HEK293 (cell line): Measurements from ENCODE around the gene PPP4C.
A peak's percentile ranks its signal among the peaks of the same experiment; 100 is the strongest.

Source experiments
- CTCF ChIA-PET: fragments of 350-600 bp; formaldehyde crosslinking; extraction: SDS; loops from one replicate; lab custom pipeline; 2021; ENCODE audit warnings: antibody characterized with exemption; lab: Yijun Ruan, JAX
- POLR2A ChIA-PET: fragments of 300-600 bp; formaldehyde crosslinking; extraction: SDS; loops from one replicate; lab custom pipeline; 2020; ENCODE audit warnings: antibody characterized with exemption, inconsistent platforms; lab: Yijun Ruan, JAX
- H3K27ac ChIP-seq: fragments of 200-500 bp; sonication (Bioruptor generic); 2 replicates; pipeline ENCODE4 v1.5.1; 2014; ENCODE audit warnings: low read depth, low read length, control low read depth, inconsistent platforms; ENCODE audit errors: extremely low read depth
- H3K36me3 ChIP-seq, 2 experiments: fragments of 200-500 bp in 1 of 2; sonication (Bioruptor generic) in 1 of 2; 1 replicate in 1 of 2; 2 replicates in 1 of 2; pipeline ENCODE4 v1.5.1; 2014 to 2017; ENCODE audit warnings: inconsistent platforms in 2 of 2, low read length in 2 of 2; ENCODE audit not compliant: control insufficient read depth in 2 of 2, insufficient read depth in 1 of 2
- H3K4me1 ChIP-seq: fragments of 200-500 bp; sonication (Bioruptor generic); 2 replicates; pipeline ENCODE4 v1.5.1; 2014; ENCODE audit warnings: mild to moderate bottlenecking, low read length, inconsistent platforms; ENCODE audit not compliant: control insufficient read depth, insufficient read depth
- H3K4me3 ChIP-seq: 2 replicates; pipeline ENCODE4 v1.5.1; 2011; ENCODE audit warnings: low read depth, mild to moderate bottlenecking, control low read depth, low read length, moderate library complexity
- H3K9me3 ChIP-seq: fragments of 200-500 bp; sonication (Bioruptor generic); 2 replicates; pipeline ENCODE4 v1.5.1; 2014; ENCODE audit warnings: low read depth, low read length, inconsistent platforms; ENCODE audit not compliant: control insufficient read depth, insufficient read depth
- GLI4 ChIP-seq: fragments of 450-650 bp; formaldehyde crosslinking; IDR thresholded peaks from 2 replicates; pipeline ENCODE4 v1.5.1; 2016; ENCODE audit warnings: missing biosample characterization, missing genetic modification characterization
- INSM2 ChIP-seq: fragments of 450-650 bp; formaldehyde crosslinking; IDR thresholded peaks from 2 replicates; pipeline ENCODE4 v1.5.1; 2016; ENCODE audit warnings: missing biosample characterization, missing genetic modification characterization
- KLF1 ChIP-seq: fragments of 450-650 bp; formaldehyde crosslinking; IDR thresholded peaks from 2 replicates; pipeline ENCODE4 v1.5.1; 2016; ENCODE audit warnings: missing biosample characterization, missing genetic modification characterization
- KLF9 ChIP-seq: fragments of 450-650 bp; formaldehyde crosslinking; IDR thresholded peaks from 2 replicates; pipeline ENCODE4 v1.5.1; 2016; ENCODE audit warnings: missing biosample characterization, missing genetic modification characterization, low read depth
- OVOL3 ChIP-seq: fragments of 450-650 bp; formaldehyde crosslinking; IDR thresholded peaks from 2 replicates; pipeline ENCODE4 v1.5.1; 2016; ENCODE audit warnings: missing biosample characterization, missing genetic modification characterization
- PRDM1 ChIP-seq: fragments of 450-650 bp; formaldehyde crosslinking; IDR thresholded peaks from 2 replicates; pipeline ENCODE4; 2016; ENCODE audit warnings: missing biosample characterization, missing genetic modification characterization
- SP3 ChIP-seq: fragments of 450-650 bp; formaldehyde crosslinking; IDR thresholded peaks from 2 replicates; pipeline ENCODE4 v1.5.1; 2016; ENCODE audit warnings: missing biosample characterization, missing genetic modification characterization
- SP7 ChIP-seq: fragments of 450-650 bp; formaldehyde crosslinking; IDR thresholded peaks from 2 replicates; pipeline ENCODE4 v1.5.1; 2016; ENCODE audit warnings: missing biosample characterization, missing genetic modification characterization
- ZBTB20 ChIP-seq: fragments of 450-650 bp; formaldehyde crosslinking; IDR thresholded peaks from 2 replicates; pipeline ENCODE4 v1.5.1; 2016; ENCODE audit warnings: missing biosample characterization, missing genetic modification characterization
- ZBTB7A ChIP-seq: fragments of 450-650 bp; formaldehyde crosslinking; IDR thresholded peaks from 2 replicates; pipeline ENCODE4 v1.5.1; 2016; ENCODE audit warnings: low read depth, missing biosample characterization, missing genetic modification characterization
- ZFHX2 ChIP-seq: fragments of 450-650 bp; formaldehyde crosslinking; conservative IDR thresholded peaks from 2 replicates; pipeline ENCODE4 v1.5.1; 2016; ENCODE audit warnings: missing biosample characterization, missing genetic modification characterization
- ZIC2 ChIP-seq: fragments of 450-650 bp; formaldehyde crosslinking; IDR thresholded peaks from 2 replicates; pipeline ENCODE4 v1.5.1; 2016; ENCODE audit warnings: missing biosample characterization, missing genetic modification characterization
- ZNF133 ChIP-seq: fragments of 450-650 bp; formaldehyde crosslinking; IDR thresholded peaks from 2 replicates; pipeline ENCODE4 v1.5.1; 2016; ENCODE audit warnings: missing biosample characterization, missing genetic modification characterization
- ZNF146 ChIP-seq: fragments of 450-650 bp; formaldehyde crosslinking; IDR thresholded peaks from 2 replicates; pipeline ENCODE4 v1.5.1; 2016; ENCODE audit warnings: missing biosample characterization, missing genetic modification characterization
- ZNF155 ChIP-seq: fragments of 450-650 bp; formaldehyde crosslinking; IDR thresholded peaks from 2 replicates; pipeline ENCODE4 v1.5.1; 2016; ENCODE audit warnings: missing biosample characterization, missing genetic modification characterization
- ZNF157 ChIP-seq: fragments of 450-650 bp; formaldehyde crosslinking; IDR thresholded peaks from 2 replicates; pipeline ENCODE4 v1.5.1; 2016; ENCODE audit warnings: missing biosample characterization, missing genetic modification characterization
- ZNF16 ChIP-seq: fragments of 450-650 bp; formaldehyde crosslinking; IDR thresholded peaks from 2 replicates; pipeline ENCODE4 v1.5.1; 2016; ENCODE audit warnings: low read depth, missing biosample characterization, missing genetic modification characterization
- ZNF169 ChIP-seq: fragments of 450-650 bp; formaldehyde crosslinking; IDR thresholded peaks from 2 replicates; pipeline ENCODE4 v1.5.1; 2016; ENCODE audit warnings: missing biosample characterization, missing genetic modification characterization
- ZNF202 ChIP-seq: fragments of 450-650 bp; formaldehyde crosslinking; IDR thresholded peaks from 2 replicates; pipeline ENCODE4 v1.5.1; 2016; ENCODE audit warnings: missing biosample characterization, missing genetic modification characterization, borderline replicate concordance
- ZNF311 ChIP-seq: fragments of 450-650 bp; formaldehyde crosslinking; IDR thresholded peaks from 2 replicates; pipeline ENCODE4 v1.5.1; 2017; ENCODE audit warnings: missing biosample characterization, missing genetic modification characterization, borderline replicate concordance
- ZNF324 ChIP-seq: fragments of 450-650 bp; formaldehyde crosslinking; IDR thresholded peaks from 2 replicates; pipeline ENCODE4 v1.5.1; 2016; ENCODE audit warnings: missing biosample characterization, missing genetic modification characterization
- ZNF394 ChIP-seq: fragments of 450-650 bp; formaldehyde crosslinking; IDR thresholded peaks from 2 replicates; pipeline ENCODE4 v1.5.1; 2016; ENCODE audit warnings: missing biosample characterization, missing genetic modification characterization, mild to moderate bottlenecking, moderate library complexity, borderline replicate concordance
- ZNF513 ChIP-seq: fragments of 450-650 bp; IDR thresholded peaks from 2 replicates; pipeline ENCODE4 v1.5.1; 2018; ENCODE audit warnings: missing biosample characterization, missing genetic modification characterization
- ZNF585B ChIP-seq: fragments of 450-650 bp; formaldehyde crosslinking; IDR thresholded peaks from 2 replicates; pipeline ENCODE4 v1.5.1; 2016; ENCODE audit warnings: missing biosample characterization, missing genetic modification characterization
- ZNF610 ChIP-seq: fragments of 450-650 bp; formaldehyde crosslinking; IDR thresholded peaks from 2 replicates; pipeline ENCODE4 v1.5.1; 2016; ENCODE audit warnings: missing biosample characterization, missing genetic modification characterization, borderline replicate concordance
- ZNF621 ChIP-seq: fragments of 450-650 bp; formaldehyde crosslinking; IDR thresholded peaks from 2 replicates; pipeline ENCODE4 v1.5.1; 2017; ENCODE audit warnings: missing biosample characterization, missing genetic modification characterization
- ZNF670 ChIP-seq: fragments of 450-650 bp; formaldehyde crosslinking; IDR thresholded peaks from 2 replicates; pipeline ENCODE4 v1.5.1; 2016; ENCODE audit warnings: missing biosample characterization, missing genetic modification characterization, low read depth
- ZNF677 ChIP-seq: fragments of 450-650 bp; IDR thresholded peaks from 2 replicates; pipeline ENCODE4 v1.5.0; 2018; ENCODE audit warnings: missing biosample characterization, mild to moderate bottlenecking, missing genetic modification characterization, moderate library complexity
- ZNF707 ChIP-seq: fragments of 450-650 bp; formaldehyde crosslinking; IDR thresholded peaks from 2 replicates; pipeline ENCODE4 v1.5.1; 2016; ENCODE audit warnings: missing biosample characterization, missing genetic modification characterization
- ZNF792 ChIP-seq: fragments of 450-650 bp; formaldehyde crosslinking; IDR thresholded peaks from 2 replicates; pipeline ENCODE4 v1.5.1; 2016; ENCODE audit warnings: missing biosample characterization, missing genetic modification characterization
- ZSCAN30 ChIP-seq: fragments of 450-650 bp; IDR thresholded peaks from 2 replicates; pipeline ENCODE4 v1.5.1; 2018; ENCODE audit warnings: missing biosample characterization, mild to moderate bottlenecking, missing genetic modification characterization, moderate library complexity
- TF ChIP-seq, protein P1 (sequence below): fragments of 450-650 bp; formaldehyde crosslinking; IDR thresholded peaks from 2 replicates; pipeline ENCODE4 v1.5.1; 2017; ENCODE audit warnings: missing biosample characterization, missing genetic modification characterization
- TF ChIP-seq, protein P2 (sequence below): fragments of 450-650 bp; formaldehyde crosslinking; IDR thresholded peaks from 2 replicates; pipeline ENCODE4 v1.5.1; 2016; ENCODE audit warnings: missing biosample characterization, missing genetic modification characterization

The PPP4C gene

GRCh38 chr16:30060836-30061554 lies 14.8 kb upstream of the PPP4C start (continued):
- TF ChIP-seq ZFHX2 (tag by site-specific recombination) (no peak), ZNF670 (tag by site-specific recombination) (no peak), ZNF155 (tag by site-specific recombination) (no peak), OVOL3 (tag by site-specific recombination) (no peak), ZNF513 (tag by site-specific recombination) (no peak), ZNF394 (tag by site-specific recombination) (no peak), ZBTB7A (no peak), ZNF311 (tag by site-specific recombination) (no peak), KLF1 (tag by site-specific recombination) (peak; percentile 78), KLF9 (tag by site-specific recombination) (no peak), INSM2 (tag by site-specific recombination) (no peak), ZNF621 (tag by site-specific recombination) (no peak), ZNF677 (tag by site-specific recombination) (no peak), ZNF16 (tag by site-specific recombination) (no peak), ZNF133 (tag by site-specific recombination) (no peak), ZNF157 (tag by site-specific recombination) (no peak), GLI4 (tag by site-specific recombination) (no peak), SP7 (tag by site-specific recombination) (0 out of 2 replicates have a peak, but pooled peaks have one; percentile 15)

DNA sequence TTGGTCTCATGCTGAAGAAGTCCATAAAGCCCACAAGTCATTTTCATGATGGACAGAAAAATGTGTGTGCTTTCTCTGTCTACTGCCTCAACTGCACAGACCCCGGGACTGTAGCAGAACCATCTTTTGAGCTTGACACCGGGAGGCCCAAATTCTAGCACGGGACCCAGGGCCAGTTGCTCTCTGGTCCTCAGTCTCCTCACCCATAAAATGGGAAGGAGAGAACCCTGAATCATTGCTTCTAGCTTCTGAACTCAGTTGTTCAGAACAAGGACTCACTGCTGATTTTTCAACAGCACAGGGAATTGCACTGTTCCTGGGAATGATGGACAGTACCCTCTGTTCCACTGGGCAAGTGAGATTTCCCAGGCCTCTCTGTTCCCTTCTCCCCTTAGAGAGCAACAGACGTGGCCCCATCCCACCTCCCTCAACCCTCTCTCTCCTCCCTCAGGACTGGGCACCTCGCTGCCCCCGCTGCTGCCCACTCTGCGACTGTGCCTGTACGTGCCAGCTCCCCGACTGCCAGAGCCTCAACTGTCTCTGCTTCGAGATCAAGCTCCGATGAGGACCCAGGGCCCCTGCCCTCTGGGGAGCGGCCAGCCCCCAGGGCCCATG lies 12.4 kb upstream of the PPP4C start:
- H3K9me3 ChIP-seq = no peaks in the 10 kb centered on the region
- CTCF ChIA-PET = interaction anchor here (0.6 to 1.3 kb wide), 3 partner anchors 8 to 566 kb away, joined by 3 to 12 read pairs (median 3); no protein-coding TSS in a partner anchor
- no peak overlapping the region for H3K4me3 ChIP-seq
- peaks cover 2% of the 10 kb centered on the region; the same call in 1 of the 2 replicates for H3K4me1 ChIP-seq
- POLR2A ChIA-PET = interaction anchor here (1.6 kb wide), 1 partner anchor 10 kb away, joined by 4 read pairs; a partner anchor contains a TSS
- H3K36me3 ChIP-seq = peaks cover 11 to 39% of the 10 kb centered on the region in 2 experiments; a peak in 2 of 3 replicates
- peak overlapping the region; percentile 100 for H3K27ac ChIP-seq
- TF ChIP-seq PRDM1 (tag by site-specific recombination) = no peak
- TF ChIP-seq ZNF324 (tag by site-specific recombination) = no peak
- no peak for TF ChIP-seq ZNF707 (tag by site-specific recombination)
- no peak for TF ChIP-seq ZNF155 (tag by site-specific recombination)
- TF ChIP-seq ZNF585B = no peak
- no peak for TF ChIP-seq ZBTB20 (tag by site-specific recombination)
- no peak for TF ChIP-seq ZNF169 (tag by site-specific recombination)
- TF ChIP-seq ZNF202 (tag by site-specific recombination) = no peak
- TF ChIP-seq ZNF610 (tag by site-specific recombination) = no peak
- TF ChIP-seq ZNF792 (tag by site-specific recombination) = no peak
- no peak for TF ChIP-seq ZIC2 (tag by site-specific recombination)
- no peak for TF ChIP-seq ZNF146 (tag by site-specific recombination)
- TF ChIP-seq, protein P1, sequence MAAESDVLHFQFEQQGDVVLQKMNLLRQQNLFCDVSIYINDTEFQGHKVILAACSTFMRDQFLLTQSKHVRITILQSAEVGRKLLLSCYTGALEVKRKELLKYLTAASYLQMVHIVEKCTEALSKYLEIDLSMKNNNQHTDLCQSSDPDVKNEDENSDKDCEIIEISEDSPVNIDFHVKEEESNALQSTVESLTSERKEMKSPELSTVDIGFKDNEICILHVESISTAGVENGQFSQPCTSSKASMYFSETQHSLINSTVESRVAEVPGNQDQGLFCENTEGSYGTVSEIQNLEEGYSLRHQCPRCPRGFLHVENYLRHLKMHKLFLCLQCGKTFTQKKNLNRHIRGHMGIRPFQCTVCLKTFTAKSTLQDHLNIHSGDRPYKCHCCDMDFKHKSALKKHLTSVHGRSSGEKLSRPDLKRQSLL (tag by site-specific recombination) = no peak
- no peak for TF ChIP-seq SP3 (tag by site-specific recombination)
- no peak for TF ChIP-seq ZSCAN30 (tag by site-specific recombination)
- TF ChIP-seq, protein P2, sequence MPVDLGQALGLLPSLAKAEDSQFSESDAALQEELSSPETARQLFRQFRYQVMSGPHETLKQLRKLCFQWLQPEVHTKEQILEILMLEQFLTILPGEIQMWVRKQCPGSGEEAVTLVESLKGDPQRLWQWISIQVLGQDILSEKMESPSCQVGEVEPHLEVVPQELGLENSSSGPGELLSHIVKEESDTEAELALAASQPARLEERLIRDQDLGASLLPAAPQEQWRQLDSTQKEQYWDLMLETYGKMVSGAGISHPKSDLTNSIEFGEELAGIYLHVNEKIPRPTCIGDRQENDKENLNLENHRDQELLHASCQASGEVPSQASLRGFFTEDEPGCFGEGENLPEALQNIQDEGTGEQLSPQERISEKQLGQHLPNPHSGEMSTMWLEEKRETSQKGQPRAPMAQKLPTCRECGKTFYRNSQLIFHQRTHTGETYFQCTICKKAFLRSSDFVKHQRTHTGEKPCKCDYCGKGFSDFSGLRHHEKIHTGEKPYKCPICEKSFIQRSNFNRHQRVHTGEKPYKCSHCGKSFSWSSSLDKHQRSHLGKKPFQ (tag by site-specific recombination) = no peak
